ENCODE results near the gene ANKS1A. TPM values are rescaled to one million over a fixed set of nuclear protein-coding genes. Genes with fewer than 3 reads are reported as not detected.

The ANKS1A gene
- total and polyA plus RNA-seq, 2 of the 4 experiments (the other 2 are of a cell fraction), result 7.2 to 7.5 TPM

GRCh38 chr6:34860776-34861175, 28.3 kb upstream of the ANKS1A start:
- no TSS peak for BruUV-seq (replicated peaks)

More at GRCh38 chr6:34860776-34861175, 28.3 kb upstream of the ANKS1A start:
- Histone ChIP-seq H2BK15ac (ENCODE audit: low read depth, low read length) (no peak overlapping the region), H3K9me3 (ENCODE audit: control insufficient read depth, insufficient read depth, low read length) (no peaks in the 10 kb centered on the region), H3K9ac (ENCODE audit: low read depth, low read length) (no peak overlapping the region), H3K4me3 (ENCODE audit: insufficient read depth, low read depth, low read length) (no peak overlapping the region), H3K18ac (ENCODE audit: low read depth, low read length) (no peak overlapping the region), H3K14ac (replicated peaks; ENCODE audit: low read depth, low read length) (no peak overlapping the region), H4K20me1 (ENCODE audit: insufficient read depth, low read length) (no peaks in the 10 kb centered on the region), H3K4ac (ENCODE audit: low read depth, low read length) (no peak overlapping the region), H3K23ac (ENCODE audit: low read depth, low read length) (no peak overlapping the region), H3K36me3 (ENCODE audit: control insufficient read depth, insufficient read depth, low read length) (peaks cover 25% of the 10 kb centered on the region), H4K5ac (ENCODE audit: low read depth, low read length) (no peak overlapping the region), H3K27me3 (ENCODE audit: control insufficient read depth, insufficient read depth, low read length) (no peaks in the 10 kb centered on the region), H2AK5ac (ENCODE audit: low read depth, low read length) (no peak overlapping the region), H3K4me1 (ENCODE audit: control insufficient read depth, insufficient read depth, low read length) (no peaks in the 10 kb centered on the region), H3K79me1 (ENCODE audit: low read depth in 1 of 2, low read length in 2 of 2) (no peaks in the 10 kb centered on the region), H3K56ac (ENCODE audit: extremely low read depth, insufficient read depth, low read length) (no peak overlapping the region), H2AK9ac (replicated peaks; ENCODE audit: low read depth, low read length, poor library complexity) (no peak overlapping the region), H3K9me1 (ENCODE audit: insufficient read depth, low read length) (peaks cover 4% of the 10 kb centered on the region; the same call in 1 of the 2 replicates), H3K4me2 (ENCODE audit: low read depth, low read length) (no peak overlapping the region), H2BK20ac (ENCODE audit: low read depth, low read length) (no peak overlapping the region), H4K8ac (ENCODE audit: low read depth in 2 of 2, low read length in 2 of 2) (no peak overlapping the region), H4K91ac (ENCODE audit: insufficient read depth, low read depth, low read length) (no peak overlapping the region), H3K27ac (ENCODE audit: insufficient read depth, low read length) (no peak overlapping the region), H2BK120ac (ENCODE audit: low read depth, low read length) (no peak overlapping the region), H2AFZ (replicated peaks; ENCODE audit: low read length, poor library complexity) (no peak overlapping the region), H2BK5ac (ENCODE audit: low read depth, low read length, poor library complexity, severe bottlenecking) (no peak overlapping the region)
- dilution Hi-C loops (cut with HindIII; ENCODE audit: low sequenced_read_pairs, unreplicated experiment) (no loop called here), in situ Hi-C loops (cut with MboI; ENCODE audit: low sequenced_read_pairs) (no loop called here), intact Hi-C loops (cut with micrococcal nuclease) (no loop called here)
- ChIA-PET POLR2A (ENCODE audit: unreplicated experiment) (no interaction called here), CTCF (no interaction called here)
- TF ChIP-seq CTCF (conservative IDR thresholded peaks at IDR 0.05; ENCODE audit: low read depth, low read length), result no peak
- no CpG with 5 or more reads among the region's 1 CpG for WGBS, 2 experiments (ENCODE audit: extremely low coverage in 2 of 2, insufficient read length in 1 of 2)
- no peak for DNase-seq
- no peak for ATAC-seq (ENCODE audit: low read depth)

Data from IMR-90 (cell line).